ENCODE data around the gene TMEM39A.

GRCh38 chr3:119418641-119419040 is 44.8 kb downstream of the TMEM39A start:
- TF ChIP-seq, protein P1, sequence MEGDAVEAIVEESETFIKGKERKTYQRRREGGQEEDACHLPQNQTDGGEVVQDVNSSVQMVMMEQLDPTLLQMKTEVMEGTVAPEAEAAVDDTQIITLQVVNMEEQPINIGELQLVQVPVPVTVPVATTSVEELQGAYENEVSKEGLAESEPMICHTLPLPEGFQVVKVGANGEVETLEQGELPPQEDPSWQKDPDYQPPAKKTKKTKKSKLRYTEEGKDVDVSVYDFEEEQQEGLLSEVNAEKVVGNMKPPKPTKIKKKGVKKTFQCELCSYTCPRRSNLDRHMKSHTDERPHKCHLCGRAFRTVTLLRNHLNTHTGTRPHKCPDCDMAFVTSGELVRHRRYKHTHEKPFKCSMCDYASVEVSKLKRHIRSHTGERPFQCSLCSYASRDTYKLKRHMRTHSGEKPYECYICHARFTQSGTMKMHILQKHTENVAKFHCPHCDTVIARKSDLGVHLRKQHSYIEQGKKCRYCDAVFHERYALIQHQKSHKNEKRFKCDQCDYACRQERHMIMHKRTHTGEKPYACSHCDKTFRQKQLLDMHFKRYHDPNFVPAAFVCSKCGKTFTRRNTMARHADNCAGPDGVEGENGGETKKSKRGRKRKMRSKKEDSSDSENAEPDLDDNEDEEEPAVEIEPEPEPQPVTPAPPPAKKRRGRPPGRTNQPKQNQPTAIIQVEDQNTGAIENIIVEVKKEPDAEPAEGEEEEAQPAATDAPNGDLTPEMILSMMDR (IDR thresholded peaks at IDR 0.05): no peak
- TF ChIP-seq ZBTB33 (IDR thresholded peaks at IDR 0.05; ENCODE audit: borderline replicate concordance, low read depth): no peak
- no peak for TF ChIP-seq USF2 (IDR thresholded peaks at IDR 0.05; ENCODE audit: borderline replicate concordance, low read depth, low read length)
- TF ChIP-seq TAF1 (IDR thresholded peaks at IDR 0.05; ENCODE audit: borderline replicate concordance, low read depth, low read length): no peak
- no peak for TF ChIP-seq MAX (IDR thresholded peaks at IDR 0.05; ENCODE audit: low read depth)
- no peak for TF ChIP-seq TCF12 (IDR thresholded peaks at IDR 0.05)
- TF ChIP-seq EZH2phosphoT487 (IDR thresholded peaks at IDR 0.05; ENCODE audit: borderline replicate concordance, low read depth): no peak
- no peak for TF ChIP-seq YY1 (IDR thresholded peaks at IDR 0.05; ENCODE audit: low read depth)
